ENCODE measurements around the gene ZNF695. TPM values are rescaled to one million over a fixed set of nuclear protein-coding genes. Genes with fewer than 3 reads are reported as not detected.
"Not testable (repeated sequence)": the region's sequence is repeated elsewhere in the genome, so short reads cannot be mapped to it uniquely, and the experiment has no call there.

The ZNF695 gene
- total and polyA plus RNA-seq, 3 donors from 2014 or later, result 2.8 to 6.1 (median 4.6) TPM

GRCh38 chr1:247047260-247047659 lies 39.4 kb upstream of the ZNF695 start:
- H3K9me3 ChIP-seq, result no peaks in the 10 kb centered on the region
- intact Hi-C loops (cut with DNase I; ENCODE audit: low total_unique reads), result no loop called here
- no peaks in the 10 kb centered on the region for H3K27me3 ChIP-seq
- no peak for DNase-seq
- TF ChIP-seq POLR2A (IDR thresholded peaks at IDR 0.05), result no peak
- H3K27ac ChIP-seq, result no peak overlapping the region
- WGBS, 2 donors, result 85 to 95% methylated on average over 2 of the region's 2 CpGs
- H3K36me3 ChIP-seq (ENCODE audit: low read depth, missing control alignments), result no peaks in the 10 kb centered on the region
- H3K4me3 ChIP-seq, result no peak overlapping the region
- no peaks in the 10 kb centered on the region for H3K4me1 ChIP-seq

- Histone ChIP-seq H3K27me3 (no peaks in the 10 kb centered on the region), H3K9me3 (no peaks in the 10 kb centered on the region), H3K4me3 (no peak overlapping the region), H3K36me3 (ENCODE audit: low read depth, missing control alignments) (no peaks in the 10 kb centered on the region), H3K4me1 (no peaks in the 10 kb centered on the region), H3K27ac (no peak overlapping the region)
- 86 to 94% methylated on average over 5 of the region's 5 CpGs for WGBS, 2 donors
- no peak for DNase-seq
- TF ChIP-seq POLR2A (IDR thresholded peaks at IDR 0.05), result no peak
- no peak for TF ChIP-seq CTCF (IDR thresholded peaks at IDR 0.05)
- intact Hi-C loops (cut with DNase I; ENCODE audit: low total_unique reads), result no loop called here
These were observed 35.5 kb upstream of the ZNF695 start for GRCh38 chr1:247043406-247043805.

DNA sequence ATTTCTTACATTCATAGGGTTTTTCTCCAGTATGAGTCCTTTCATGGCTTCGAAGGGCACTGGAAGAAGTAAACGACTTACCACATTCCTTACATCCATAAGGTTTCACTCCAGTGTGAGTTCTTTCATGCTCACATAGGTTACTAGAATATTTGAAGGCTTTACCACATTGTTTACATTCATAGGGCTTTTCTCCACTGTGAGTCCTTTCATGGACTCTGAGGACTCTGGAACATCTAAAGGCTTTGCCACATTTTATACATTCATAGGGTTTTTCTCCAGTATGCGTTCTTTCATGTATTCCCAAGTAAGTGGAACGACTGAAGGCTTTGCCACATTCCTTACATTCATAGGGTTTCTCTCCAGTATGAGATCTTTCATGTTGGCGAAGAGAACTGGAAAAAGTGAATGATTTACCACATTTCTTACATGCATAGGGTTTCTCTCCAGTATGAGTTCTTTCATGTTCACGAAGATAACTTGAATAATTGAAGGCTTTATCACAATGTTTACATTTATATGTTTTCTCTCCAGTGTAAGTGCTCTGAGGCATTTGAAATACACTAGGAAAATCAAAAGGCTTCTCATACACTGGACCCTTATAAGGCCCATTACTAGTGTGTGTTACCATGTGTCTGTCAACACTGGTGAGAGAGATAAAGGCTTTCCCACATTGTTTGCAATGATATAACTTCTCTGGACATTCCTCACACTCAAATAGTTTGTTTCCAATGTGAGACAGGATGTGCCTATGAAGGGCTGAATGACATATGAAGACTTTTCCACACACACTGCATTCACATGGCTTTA lies 29.9 kb upstream of the ZNF695 start:
- intact Hi-C loops (cut with DNase I; ENCODE audit: low total_unique reads), result no loop called here
- Histone ChIP-seq H3K4me1 (no peaks in the 10 kb centered on the region), H3K27ac (no peak overlapping the region), H3K27me3 (no peaks in the 10 kb centered on the region), H3K36me3 (ENCODE audit: low read depth, missing control alignments) (no peaks in the 10 kb centered on the region), H3K4me3 (no peak overlapping the region), H3K9me3 (no peaks in the 10 kb centered on the region)
- no peak for DNase-seq
- TF ChIP-seq CTCF (IDR thresholded peaks at IDR 0.05), result no peak
- no peak for TF ChIP-seq POLR2A (IDR thresholded peaks at IDR 0.05)
- 96% methylated on average over 6 of the region's 6 CpGs for WGBS, 2 donors

DNA sequence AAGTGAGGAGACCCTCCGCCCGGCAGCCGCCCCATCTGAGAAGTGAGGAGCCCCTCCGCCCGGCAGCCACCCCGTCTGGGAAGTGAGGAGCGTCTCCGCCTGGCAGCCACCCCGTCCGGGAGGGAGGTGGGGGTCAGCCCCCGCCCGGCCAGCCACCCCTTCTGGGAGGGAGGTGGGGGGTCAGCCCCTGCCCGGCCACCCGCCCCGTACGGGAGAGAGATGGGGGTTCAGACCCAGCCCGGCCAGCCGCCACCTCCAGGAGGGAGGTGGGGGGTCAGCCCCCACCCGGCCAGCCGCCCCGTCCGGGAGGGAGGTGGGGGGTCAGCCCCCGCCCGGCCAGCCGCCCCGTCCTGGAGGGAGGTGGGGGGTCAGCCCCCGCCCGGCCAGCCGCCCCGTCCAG lies 24.4 kb upstream of the ZNF695 start:
- H3K9me3 ChIP-seq; intact Hi-C loops (cut with DNase I; ENCODE audit: low total_unique reads); H3K27me3 ChIP-seq; H3K4me3 ChIP-seq; DNase-seq; H3K4me1 ChIP-seq; H3K36me3 ChIP-seq (ENCODE audit: low read depth, missing control alignments); H3K27ac ChIP-seq: not testable (repeated sequence)
- WGBS, 2 donors, result 84% methylated on average over 10 of the region's 30 CpGs; no CpG with 5 or more reads in 1 of the 2 donors

DNA sequence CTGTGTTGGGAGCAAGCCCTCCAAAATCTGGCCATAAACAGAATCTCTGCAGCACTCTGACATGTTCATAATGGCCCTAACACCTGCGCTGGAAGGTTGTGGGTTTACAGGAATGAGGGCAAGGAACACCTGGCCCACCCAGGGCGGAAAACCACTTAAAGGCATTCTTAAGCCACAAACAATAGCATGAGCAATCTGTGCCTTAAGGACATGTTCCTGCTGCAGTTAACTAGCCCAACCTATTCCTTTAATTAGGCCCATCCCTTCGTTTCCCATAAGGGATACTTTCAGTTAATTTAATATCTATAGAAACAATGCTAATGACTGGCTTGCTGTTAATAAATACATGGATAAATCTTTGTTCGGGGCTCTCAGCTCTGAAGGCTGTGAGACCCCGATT lies 16.8 kb upstream of the ZNF695 start:
- H3K4me1 ChIP-seq, H3K27me3 ChIP-seq: not testable (repeated sequence)
- 89 to 90% methylated on average over 5 of the region's 5 CpGs for WGBS, 2 donors

GRCh38 chr1:247013391-247013790 lies 5.5 kb upstream of the ZNF695 start:
- TF ChIP-seq CTCF (IDR thresholded peaks at IDR 0.05) (no peak), POLR2A (IDR thresholded peaks at IDR 0.05) (no peak)
- 54 to 68% methylated on average over 6 of the region's 6 CpGs for WGBS, 2 donors

More for the DNA sequence above, 16.8 kb upstream of the ZNF695 start:
- H3K36me3 ChIP-seq (ENCODE audit: low read depth, missing control alignments); H3K4me3 ChIP-seq; DNase-seq; H3K9me3 ChIP-seq; H3K27ac ChIP-seq; intact Hi-C loops (cut with DNase I; ENCODE audit: low total_unique reads): not testable (repeated sequence)

More at GRCh38 chr1:247013391-247013790, 5.5 kb upstream of the ZNF695 start:
- H3K4me3 ChIP-seq, result no peak overlapping the region
- H3K27me3 ChIP-seq, result no peaks in the 10 kb centered on the region
- H3K9me3 ChIP-seq, result no peaks in the 10 kb centered on the region
- intact Hi-C loops (cut with DNase I; ENCODE audit: low total_unique reads), result no loop called here
- DNase-seq, result no peak
- H3K36me3 ChIP-seq (ENCODE audit: low read depth, missing control alignments), result no peaks in the 10 kb centered on the region
- H3K4me1 ChIP-seq, result no peaks in the 10 kb centered on the region
- H3K27ac ChIP-seq, result no peak overlapping the region
